GM12891 (cell line): Measurements from ENCODE around the gene PTPN13.

Source experiments
- DNase-seq: peaks from one replicate; pipeline ENCODE4 v3.0.0; 2011; ENCODE audit warnings: low spot score; ENCODE audit not compliant: insufficient read length
- FAIRE-seq: peaks from 2 replicates; lab custom pipeline; 2011; peaks lifted over from hg19 to GRCh38; lab: Jason Lieb, UNC
- PAX5 ChIP-seq: IDR thresholded peaks from 2 replicates; pipeline ENCODE4 v1.6.1; 2011; ENCODE audit warnings: low read length, moderate library complexity, mild to moderate bottlenecking; ENCODE audit not compliant: insufficient read depth, severe bottlenecking
- POLR2A ChIP-seq: IDR thresholded peaks from 2 replicates; pipeline ENCODE4 v1.6.1; 2011; ENCODE audit warnings: low read depth, low read length, control low read depth
- POLR2AphosphoS5 ChIP-seq: IDR thresholded peaks from 2 replicates; pipeline ENCODE4 v1.6.1; 2011; ENCODE audit warnings: low read depth, low read length, control low read depth
- POU2F2 ChIP-seq: IDR thresholded peaks from 2 replicates; pipeline ENCODE4 v1.6.1; 2011; ENCODE audit warnings: low read depth, mild to moderate bottlenecking, control low read depth, low read length, moderate library complexity
- SPI1 ChIP-seq: IDR thresholded peaks from 2 replicates; pipeline ENCODE4 v1.6.1; 2011; ENCODE audit warnings: low read depth, low read length, control low read depth
- TAF1 ChIP-seq: IDR thresholded peaks from 2 replicates; pipeline ENCODE4 v1.6.1; 2011; ENCODE audit warnings: low read depth, low read length, control low read depth

PTPN13 gene

GRCh38 chr4:86831262-86832130, 237.4 kb downstream of the PTPN13 start:
- DNase-seq, result no peak
- TF ChIP-seq POU2F2 (no peak), SPI1 (no peak), POLR2AphosphoS5 (no peak), PAX5 (no peak), TAF1 (no peak), POLR2A (no peak)
- no peak for FAIRE-seq

DNA sequence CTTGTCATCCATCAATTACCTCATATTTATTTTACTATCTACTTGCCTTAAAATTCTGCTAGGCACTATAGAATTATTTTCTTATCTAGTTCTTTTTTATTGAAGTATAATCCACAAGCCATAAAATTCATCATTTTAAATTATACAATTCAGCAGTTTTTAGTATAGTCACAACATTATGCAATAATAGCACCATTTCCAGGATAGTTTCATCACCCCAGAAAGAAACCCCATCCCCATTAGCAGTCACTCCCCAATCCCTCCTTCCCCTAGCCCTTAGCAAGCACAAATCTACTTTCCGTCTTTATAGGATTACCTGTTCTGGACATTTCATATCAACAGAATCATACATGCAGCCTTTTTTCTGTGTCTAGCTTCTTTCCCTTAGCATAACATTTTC, 239.5 kb downstream of the PTPN13 start:
- FAIRE-seq, result no peak
- no peak for TF ChIP-seq POU2F2
- no peak for TF ChIP-seq POLR2AphosphoS5
- TF ChIP-seq PAX5, result no peak
- TF ChIP-seq SPI1, result no peak
- TF ChIP-seq POLR2A, result no peak
- TF ChIP-seq TAF1, result no peak
- DNase-seq, result no peak

GRCh38 chr4:86834901-86835300, 240.8 kb downstream of the PTPN13 start:
- DNase-seq, result no peak
- TF ChIP-seq SPI1, result no peak
- TF ChIP-seq POLR2AphosphoS5, result no peak
- no peak for TF ChIP-seq POLR2A
- no peak for TF ChIP-seq TAF1
- TF ChIP-seq PAX5, result no peak
- TF ChIP-seq POU2F2, result no peak
- FAIRE-seq, result no peak

DNA sequence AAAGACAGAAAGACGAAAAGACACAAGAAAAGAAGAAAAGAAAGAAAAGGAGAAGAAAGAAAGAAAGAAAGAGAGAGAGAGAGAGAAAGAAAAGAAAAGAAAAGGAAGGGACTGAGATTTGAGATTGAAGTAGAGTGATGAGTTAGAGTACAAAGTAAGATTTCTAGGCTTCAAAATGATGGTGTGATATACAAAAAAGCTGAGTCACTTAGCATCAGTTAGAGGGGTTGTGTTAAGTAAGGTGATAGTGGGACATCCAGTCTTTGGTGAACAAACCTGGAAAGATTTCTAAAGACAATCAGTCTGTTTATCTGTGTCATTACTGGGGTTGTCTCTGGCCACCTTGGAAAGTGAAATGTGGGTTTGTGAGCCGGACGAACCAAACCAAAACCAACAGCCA, 241.6 kb downstream of the PTPN13 start:
- TF ChIP-seq POLR2AphosphoS5 (no peak), PAX5 (no peak), SPI1 (no peak), POU2F2 (no peak), TAF1 (no peak), POLR2A (no peak)
- FAIRE-seq (no peak), DNase-seq (no peak)

GRCh38 chr4:86837691-86838503, 243.8 kb downstream of the PTPN13 start:
- no peak for FAIRE-seq
- DNase-seq, result no peak
- TF ChIP-seq PAX5 (no peak), POU2F2 (no peak)

- no peak for FAIRE-seq
- TF ChIP-seq POU2F2, result no peak
- no peak for TF ChIP-seq SPI1
- no peak for TF ChIP-seq TAF1
- no peak for TF ChIP-seq PAX5
- TF ChIP-seq POLR2A, result no peak
- no peak for TF ChIP-seq POLR2AphosphoS5
Measured at GRCh38 chr4:86840858-86841257, 246.7 kb downstream of the PTPN13 start.

GRCh38 chr4:86841309-86841708, 247.2 kb downstream of the PTPN13 start:
- no peak for FAIRE-seq

More at GRCh38 chr4:86840858-86841257, 246.7 kb downstream of the PTPN13 start:
- no peak for DNase-seq

GRCh38 chr4:86845593-86845992, 251.5 kb downstream of the PTPN13 start:
- DNase-seq, result no peak
- TF ChIP-seq PAX5 (no peak), POU2F2 (no peak), POLR2A (no peak), SPI1 (no peak), POLR2AphosphoS5 (no peak), TAF1 (no peak)
- no peak for FAIRE-seq

More at GRCh38 chr4:86841309-86841708, 247.2 kb downstream of the PTPN13 start:
- TF ChIP-seq PAX5, result no peak
- no peak for TF ChIP-seq POU2F2
- no peak for TF ChIP-seq POLR2A
- TF ChIP-seq TAF1, result no peak
- no peak for TF ChIP-seq SPI1
- no peak for TF ChIP-seq POLR2AphosphoS5
- DNase-seq, result no peak

DNA sequence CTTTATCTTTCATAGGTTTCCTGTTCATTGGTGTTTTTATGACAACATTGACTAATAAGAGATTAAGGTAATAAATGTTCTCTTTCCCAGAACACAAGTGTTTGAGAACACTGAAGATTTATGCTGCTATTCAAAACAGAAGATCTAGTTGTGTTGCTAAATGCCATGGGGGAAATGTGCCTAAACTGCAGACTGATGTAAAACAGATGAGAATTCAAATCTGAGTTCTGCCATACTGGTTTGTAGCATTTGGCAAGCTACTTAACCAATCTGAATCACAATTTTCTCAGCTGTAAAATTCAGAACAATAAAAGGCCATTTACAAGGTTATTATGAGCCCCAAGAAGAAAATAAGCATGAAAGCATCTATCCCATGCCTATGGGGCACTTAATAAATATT, 252.8 kb downstream of the PTPN13 start:
- FAIRE-seq, result no peak
- TF ChIP-seq POLR2AphosphoS5, result no peak
- no peak for TF ChIP-seq POLR2A
- TF ChIP-seq SPI1, result no peak
- TF ChIP-seq POU2F2, result no peak
- TF ChIP-seq PAX5, result no peak
- TF ChIP-seq TAF1, result no peak
- no peak for DNase-seq
